Nucleus accumbens (tissue), 56 donors: Measurements from ENCODE around the gene CENPO.

Experiments used
- DNase-seq, 56 donors: peaks; one replicate each; lab custom pipeline; 2025; lab: John Stamatoyannopoulos, UW

Gene CENPO

GRCh38 chr2:24792874-24793760, at the start of gene CENPO, which contains the start of gene PTRHD1:
CENPO (plus strand) TSS chr2:24793425; CDS start chr2:24793920, 495 bp downstream.
PTRHD1 (minus strand) TSS chr2:24793391; CDS start chr2:24793377, 14 bp downstream.
- peak; percentile 71 to 100 (median 97) for DNase-seq

GRCh38 chr2:24743924-24744323, 49.3 kb upstream of the CENPO start:
- DNase-seq = no peak

GRCh38 chr2:24744356-24744755, 48.9 kb upstream of the CENPO start:
- DNase-seq = no peak

GRCh38 chr2:24745825-24746224, 47.4 kb upstream of the CENPO start:
- no peak for DNase-seq

DNA sequence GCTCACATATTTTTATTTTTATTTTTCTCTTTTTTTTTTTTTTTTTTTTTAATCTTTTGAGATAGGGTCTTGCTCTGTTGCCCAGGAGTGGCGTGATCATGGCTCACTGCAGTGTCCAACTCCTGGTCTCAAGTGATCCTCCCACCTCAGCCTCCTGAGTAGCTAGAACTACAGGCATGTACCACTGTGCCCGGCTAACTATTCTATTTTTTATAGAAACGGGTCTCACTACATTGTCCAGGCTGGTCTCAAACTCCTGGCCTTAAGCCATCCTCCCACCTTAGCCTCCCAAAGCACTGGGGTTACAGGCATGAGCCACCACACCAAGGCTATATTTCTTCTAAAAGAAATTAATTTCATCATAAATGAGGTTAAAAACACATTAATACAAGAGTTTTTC, 45.9 kb upstream of the CENPO start:
- no peak for DNase-seq

GRCh38 chr2:24749069-24749691, 44.0 kb upstream of the CENPO start:
- DNase-seq = no peak

DNA sequence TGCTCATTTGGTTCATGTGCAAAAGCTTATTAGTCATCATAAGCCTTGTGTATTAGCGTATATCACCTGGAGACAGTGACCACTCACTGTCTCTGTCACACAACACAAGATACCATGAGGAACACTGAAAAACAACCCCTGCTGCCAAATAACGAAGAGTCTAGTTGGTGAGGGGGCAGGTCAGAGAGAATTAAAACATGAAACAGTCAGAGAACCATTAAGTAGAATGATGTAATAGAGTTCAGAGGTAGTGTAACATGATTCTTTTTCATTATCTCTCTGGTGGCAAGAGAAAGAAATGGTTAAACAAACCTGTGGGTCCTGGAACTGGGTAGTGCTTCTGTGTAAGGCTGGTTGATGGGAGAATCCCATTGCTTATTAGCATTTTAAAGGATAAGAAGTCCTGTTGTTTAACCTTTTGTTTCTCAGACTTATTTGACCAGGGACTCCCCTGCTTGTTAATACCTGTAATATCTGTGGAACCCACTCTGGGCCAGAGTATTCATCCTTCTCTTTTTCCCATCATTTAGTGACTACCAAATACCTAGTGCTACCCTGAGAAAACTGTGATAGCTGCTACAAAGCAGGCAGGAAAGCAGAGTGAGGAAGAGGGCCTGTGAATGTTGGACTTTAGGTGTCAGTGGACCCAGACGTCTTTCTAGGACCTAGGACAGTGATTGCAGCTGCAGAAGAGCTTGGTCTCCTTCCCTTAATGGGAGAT, 38.1 kb upstream of the CENPO start:
- DNase-seq = no peak

GRCh38 chr2:24756789-24757188, 36.4 kb upstream of the CENPO start:
- no peak for DNase-seq

- DNase-seq = peak in 3 of 56 donors; percentile 1 to 17 (median 8)
These were observed 31.4 kb upstream of the CENPO start for GRCh38 chr2:24761866-24762265.

DNA sequence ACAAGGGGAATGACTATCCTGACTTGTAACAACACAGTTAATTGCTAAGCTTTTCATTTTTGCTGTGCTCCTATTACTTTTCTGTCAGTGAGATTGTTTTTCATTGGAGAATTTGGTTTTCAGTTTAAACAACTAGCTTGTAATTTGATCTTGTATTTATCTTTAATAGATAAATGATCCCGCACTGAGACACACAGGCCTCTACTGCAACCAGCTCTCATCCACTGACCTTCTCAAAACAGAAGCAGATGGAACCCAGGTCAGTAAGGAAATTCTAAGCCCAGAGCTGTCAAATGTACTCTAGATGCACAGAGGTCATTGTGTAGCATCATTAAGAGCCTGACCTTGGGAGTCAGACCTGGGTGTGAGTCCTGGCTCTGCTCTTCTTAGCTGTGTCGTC, 30.7 kb upstream of the CENPO start:
- no peak for DNase-seq

- DNase-seq = no peak
These were observed 29.4 kb upstream of the CENPO start for GRCh38 chr2:24763843-24764242.

DNA sequence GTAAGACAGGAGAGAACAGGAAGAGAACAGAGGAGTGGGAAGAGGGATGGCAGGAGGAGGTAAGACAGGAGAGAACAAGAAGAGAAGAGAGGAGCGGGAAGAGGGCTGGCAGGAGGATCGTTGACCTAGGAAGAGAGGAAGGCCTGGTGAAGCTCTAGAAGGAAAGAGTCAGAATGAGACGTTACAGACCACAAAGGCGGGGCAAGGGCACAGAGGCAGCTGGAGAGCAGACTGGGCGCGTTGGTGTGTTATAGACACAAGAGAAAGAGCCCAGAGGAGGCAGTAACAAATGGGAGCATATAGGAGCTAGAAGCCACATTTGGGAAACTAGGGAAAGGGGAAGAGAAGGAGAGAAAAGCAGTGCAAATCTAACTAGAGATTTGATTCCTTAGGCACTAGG, 26.6 kb upstream of the CENPO start:
- no peak for DNase-seq

- no peak for DNase-seq
These were observed 25.2 kb upstream of the CENPO start for GRCh38 chr2:24768013-24768412.

DNA sequence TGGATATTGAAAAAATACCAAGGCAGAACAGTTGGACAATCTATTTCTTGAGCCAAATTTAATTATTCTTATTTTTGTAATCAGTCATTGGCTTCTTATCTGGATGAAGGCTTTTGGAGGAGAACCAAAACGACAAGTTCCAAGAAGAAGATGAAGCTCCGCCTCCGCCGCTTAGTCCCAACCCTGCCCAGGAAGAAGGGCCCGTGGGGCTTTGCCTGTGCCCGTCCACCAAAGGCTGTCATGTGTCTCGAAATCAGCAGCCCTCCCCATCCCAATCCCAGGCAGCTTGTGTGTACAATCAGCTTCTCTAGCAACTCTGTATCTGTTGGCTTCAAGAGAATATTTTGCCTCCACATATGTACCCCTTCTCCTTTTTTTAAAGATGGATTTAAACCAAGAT, 24.6 kb upstream of the CENPO start:
- DNase-seq = no peak

GRCh38 chr2:24771061-24771460, 22.2 kb upstream of the CENPO start:
- DNase-seq = no peak

GRCh38 chr2:24771764-24772586, 21.2 kb upstream of the CENPO start:
- no peak for DNase-seq

DNA sequence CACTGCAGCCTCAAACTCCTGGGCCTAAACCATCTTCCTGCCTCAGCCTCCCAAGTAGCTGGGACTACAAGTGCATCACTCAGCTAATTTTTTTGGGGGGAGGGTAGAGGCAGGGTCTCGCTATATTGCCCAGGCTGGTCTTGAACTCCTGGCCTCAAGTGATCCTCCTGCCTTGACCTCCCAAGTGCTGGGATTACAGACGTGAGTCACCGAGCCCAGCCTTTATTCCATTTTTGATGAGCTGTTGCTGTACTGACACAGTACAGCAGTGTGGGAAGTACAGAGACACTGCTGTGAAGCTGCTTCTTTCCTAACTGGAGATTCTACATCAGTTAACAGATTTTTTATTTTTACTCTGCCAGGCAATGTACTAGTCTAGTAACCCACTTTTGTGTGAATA, 18.9 kb upstream of the CENPO start:
- DNase-seq = peak in 3 of 56 donors; percentile 3 to 18 (median 8)

GRCh38 chr2:24779116-24779515, 14.1 kb upstream of the CENPO start:
- no peak for DNase-seq

GRCh38 chr2:24783641-24784040, 9.6 kb upstream of the CENPO start:
- no peak for DNase-seq

DNA sequence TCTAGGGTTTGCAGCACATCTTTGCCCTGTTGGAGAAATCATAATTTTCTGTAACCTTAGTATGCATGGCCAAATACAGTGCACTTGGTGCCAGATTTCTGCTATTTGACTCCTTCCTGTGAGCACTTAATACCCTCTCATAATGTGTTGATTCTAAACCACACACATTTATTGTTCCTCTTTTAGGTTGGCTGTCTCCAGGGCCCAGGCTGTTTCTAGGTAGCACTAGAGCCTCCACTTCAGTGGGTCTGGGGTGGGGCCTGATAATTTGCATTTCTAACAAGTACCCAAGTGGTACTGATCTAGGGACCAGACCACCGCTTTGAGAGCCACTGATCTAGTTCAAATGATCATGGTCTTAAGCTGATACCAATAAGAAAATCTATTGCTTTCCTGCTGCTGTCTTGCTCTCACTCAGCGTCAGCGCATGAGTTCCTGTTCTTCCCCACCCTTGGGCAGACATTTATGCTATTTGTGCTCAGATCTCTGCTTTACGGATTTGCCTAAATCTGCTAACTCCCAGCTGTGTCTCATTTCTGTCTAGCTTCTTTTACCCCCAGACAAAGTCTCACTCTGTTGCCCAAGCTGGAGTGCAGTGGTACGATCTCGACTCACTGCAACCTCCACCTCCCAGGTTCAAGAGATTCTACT, 7.4 kb upstream of the CENPO start:
- no peak for DNase-seq
